CD14-positive monocyte (primary cell): ENCODE data around the gene CCDC141. TPM values are rescaled to one million over a fixed set of nuclear protein-coding genes. Genes with fewer than 3 reads are reported as not detected.
A peak's percentile ranks its signal among the peaks of the same experiment; 100 is the strongest.

Source experiments
- DNase-seq, 3 donors: peaks; one replicate each; pipeline ENCODE4 v3.0.0-alpha.2; 2011 to 2022
- H2AFZ ChIP-seq: 2 replicates; pipeline ENCODE4 v1.6.0; 2012; ENCODE audit warnings: mild to moderate bottlenecking, low read depth, low read length, inconsistent platforms; ENCODE audit not compliant: insufficient read depth, poor library complexity, severe bottlenecking
- H3K27ac ChIP-seq, 2 donors: 1 replicate in 1 of 2; 2 replicates in 1 of 2; pipeline ENCODE4 v1.5.1; 2012 to 2013; ENCODE audit warnings: low read length in 2 of 2, control low read depth in 1 of 2, inconsistent platforms in 1 of 2, low read depth in 1 of 2, mild to moderate bottlenecking in 1 of 2
- H3K27me3 ChIP-seq, 2 donors: one replicate each; pipeline versions ENCODE4 v1.6.0 to v1.6.1; 2011 to 2013; ENCODE audit warnings: low read length in 2 of 2; ENCODE audit not compliant: control insufficient read depth in 2 of 2, insufficient read depth in 2 of 2
- H3K36me3 ChIP-seq, 2 donors: replicated peaks in 1 of 2; 1 replicate in 1 of 2; 2 replicates in 1 of 2; pipeline versions ENCODE4 v1.5.1 to v1.6.1; 2012 to 2013; ENCODE audit warnings: low read length in 2 of 2, control low read depth in 1 of 2, inconsistent platforms in 1 of 2, mild to moderate bottlenecking in 1 of 2; ENCODE audit not compliant: insufficient read depth in 2 of 2, control insufficient read depth in 1 of 2
- H3K4me1 ChIP-seq, 2 donors: 1 replicate in 1 of 2; 2 replicates in 1 of 2; pipeline versions ENCODE4 v1.5.1 to v1.6.1; 2012 to 2013; ENCODE audit warnings: low read length in 2 of 2, control low read depth in 1 of 2, inconsistent platforms in 1 of 2, mild to moderate bottlenecking in 1 of 2, moderate library complexity in 1 of 2; ENCODE audit not compliant: insufficient read depth in 2 of 2, control insufficient read depth in 1 of 2
- H3K4me2 ChIP-seq: replicated peaks from 2 replicates; pipeline ENCODE3; 2012; ENCODE audit warnings: low read length, moderate library complexity, mild to moderate bottlenecking; ENCODE audit not compliant: poor library complexity, severe bottlenecking; ENCODE audit errors: extremely low read depth
- H3K4me3 ChIP-seq, 3 experiments: fragments of 200-600 bp in 1 of 3; sonication (generic) in 1 of 3; replicated peaks in 1 of 3; 1 replicate in 2 of 3; 2 replicates in 1 of 3; pipeline ENCODE4 v1.5.1; 2011 to 2013; ENCODE audit warnings: low read length in 3 of 3, mild to moderate bottlenecking in 3 of 3, control low read depth in 2 of 3, low read depth in 2 of 3, inconsistent platforms in 1 of 3, moderate library complexity in 1 of 3
- H3K79me2 ChIP-seq: 2 replicates; pipeline ENCODE4 v1.6.0; 2012; ENCODE audit warnings: mild to moderate bottlenecking, control low read depth, inconsistent platforms, low read length, moderate library complexity; ENCODE audit not compliant: insufficient read depth
- H3K9ac ChIP-seq: 2 replicates; pipeline ENCODE4 v1.6.0; 2017; ENCODE audit warnings: low read length, mild to moderate bottlenecking; ENCODE audit not compliant: insufficient read depth, poor library complexity, severe bottlenecking
- H3K9me3 ChIP-seq, 2 donors: replicated peaks in 1 of 2; 1 replicate in 1 of 2; 2 replicates in 1 of 2; pipeline versions ENCODE4 v1.5.1 to v1.6.1; 2012 to 2013; ENCODE audit warnings: low read length in 2 of 2, control low read depth in 1 of 2; ENCODE audit not compliant: control insufficient read depth in 1 of 2, insufficient read depth in 1 of 2
- H4K20me1 ChIP-seq: 2 replicates; pipeline ENCODE4 v1.6.0; 2012; ENCODE audit warnings: mild to moderate bottlenecking, low read length, control low read depth, moderate library complexity; ENCODE audit not compliant: insufficient read depth
- H3K27ac Mint-ChIP-seq, 7 donors: one replicate each; pipeline ENCODE4 v1.8.0; 2020; ENCODE audit warnings: mild to moderate bottlenecking in 7 of 7, mixed read lengths in 7 of 7, moderate library complexity in 6 of 7, inconsistent platforms in 2 of 7
- H3K27me3 Mint-ChIP-seq, 3 donors: one replicate each; pipeline ENCODE4 v1.8.0; 2021 to 2022; ENCODE audit warnings: low read depth in 3 of 3, mild to moderate bottlenecking in 3 of 3, mixed read lengths in 3 of 3, moderate library complexity in 3 of 3, inconsistent platforms in 1 of 3
- H3K36me3 Mint-ChIP-seq, 2 donors: one replicate each; pipeline ENCODE4 v1.8.0; 2020; ENCODE audit warnings: mixed read lengths in 2 of 2, inconsistent platforms in 1 of 2, mild to moderate bottlenecking in 1 of 2
- H3K4me1 Mint-ChIP-seq: one replicate; pipeline ENCODE4 v1.8.0; 2020; ENCODE audit warnings: mild to moderate bottlenecking, mixed read lengths
- H3K4me3 Mint-ChIP-seq, 2 donors: one replicate each; pipeline ENCODE4 v1.8.0; 2020; ENCODE audit warnings: mild to moderate bottlenecking in 2 of 2, mixed read lengths in 2 of 2, moderate library complexity in 1 of 2
- H3K9me3 Mint-ChIP-seq, 7 donors: one replicate each; pipeline ENCODE4 v1.8.0; 2020 to 2022; ENCODE audit warnings: mixed read lengths in 7 of 7, mild to moderate bottlenecking in 6 of 7, moderate library complexity in 6 of 7, inconsistent platforms in 2 of 7
- WGBS: methylation state at CpG from one replicate; pipeline ENCODE4 v1.1.5; 2013; ENCODE audit warnings: missing lambda C conversion rate; ENCODE audit not compliant: insufficient coverage; 5-methylcytosine and 5-hydroxymethylcytosine counted together
- intact Hi-C, 2 donors: fragments of 100-400 bp; cut with micrococcal nuclease; formaldehyde crosslinking; loops; one replicate each; pipeline versions ENCODE4 v1.15.0 to v1.15.1; 2023
- polyA plus RNA-seq, 3 donors: library from polyadenylated mRNA; depleted of rRNA in 1 of 3; unstranded in 2 of 3; stranded (reverse) in 1 of 3; fragments of 300-500 nt in 2 of 3; fragments of >200 nt in 1 of 3; fragmentation: Illumina TruSeq in 2 of 3; gene quantifications; 1 replicate in 2 of 3; 2 replicates in 1 of 3; pipeline ENCODE4 v1.2.3, GENCODE V29; 2012 to 2021
- TF ChIP-seq, protein P1 (sequence below): fragments of 200-600 bp; IDR thresholded peaks from one replicate; pipeline ENCODE4 v1.8.0; 2022; ENCODE audit warnings: antibody characterized with exemption, mild to moderate bottlenecking

Gene CCDC141
- polyA plus RNA-seq, 3 donors, result not detected

DNA sequence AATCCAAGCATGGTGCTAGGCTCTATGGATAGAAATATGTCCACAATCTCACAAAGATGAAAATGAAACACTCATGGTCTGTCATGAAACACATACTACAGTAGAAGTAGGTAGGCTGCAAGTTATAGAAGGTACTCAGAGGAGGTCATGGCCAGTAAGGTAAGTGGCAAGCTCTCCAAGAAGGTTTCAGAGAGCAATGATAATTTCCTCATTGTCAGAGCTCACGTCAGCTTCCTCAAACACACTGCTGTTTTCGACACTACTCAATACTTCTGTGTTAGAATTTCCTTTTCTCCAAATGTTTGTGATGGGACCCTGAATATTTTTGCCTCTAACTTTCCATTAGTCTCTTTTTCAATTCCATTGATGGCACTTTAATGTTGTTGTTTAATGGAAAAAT is 25.5 kb downstream of the CCDC141 start:
- Mint-ChIP-seq H3K27ac (peak overlapping the region in 1 of 7 donors; percentile 16), H3K4me3 (no peak overlapping the region), H3K9me3 (peaks cover 7 to 16% (median 11%) of the 10 kb centered on the region in 7 donors), H3K36me3 (no peaks in the 10 kb centered on the region), H3K27me3 (no peaks in the 10 kb centered on the region), H3K4me1 (peaks cover 14% of the 10 kb centered on the region)
- Histone ChIP-seq H2AFZ (no peak overlapping the region), H3K27me3 (no peaks in the 10 kb centered on the region), H4K20me1 (no peaks in the 10 kb centered on the region), H3K9me3 (peaks cover 4 to 16% of the 10 kb centered on the region in 2 donors), H3K27ac (no peak overlapping the region), H3K9ac (no peak overlapping the region), H3K4me3 (no peak overlapping the region), H3K4me2 (no peak overlapping the region), H3K36me3 (no peaks in the 10 kb centered on the region), H3K4me1 (no peaks in the 10 kb centered on the region), H3K79me2 (no peaks in the 10 kb centered on the region)
- no peak for DNase-seq
- intact Hi-C loops, result no loop called here
- TF ChIP-seq, protein P1, sequence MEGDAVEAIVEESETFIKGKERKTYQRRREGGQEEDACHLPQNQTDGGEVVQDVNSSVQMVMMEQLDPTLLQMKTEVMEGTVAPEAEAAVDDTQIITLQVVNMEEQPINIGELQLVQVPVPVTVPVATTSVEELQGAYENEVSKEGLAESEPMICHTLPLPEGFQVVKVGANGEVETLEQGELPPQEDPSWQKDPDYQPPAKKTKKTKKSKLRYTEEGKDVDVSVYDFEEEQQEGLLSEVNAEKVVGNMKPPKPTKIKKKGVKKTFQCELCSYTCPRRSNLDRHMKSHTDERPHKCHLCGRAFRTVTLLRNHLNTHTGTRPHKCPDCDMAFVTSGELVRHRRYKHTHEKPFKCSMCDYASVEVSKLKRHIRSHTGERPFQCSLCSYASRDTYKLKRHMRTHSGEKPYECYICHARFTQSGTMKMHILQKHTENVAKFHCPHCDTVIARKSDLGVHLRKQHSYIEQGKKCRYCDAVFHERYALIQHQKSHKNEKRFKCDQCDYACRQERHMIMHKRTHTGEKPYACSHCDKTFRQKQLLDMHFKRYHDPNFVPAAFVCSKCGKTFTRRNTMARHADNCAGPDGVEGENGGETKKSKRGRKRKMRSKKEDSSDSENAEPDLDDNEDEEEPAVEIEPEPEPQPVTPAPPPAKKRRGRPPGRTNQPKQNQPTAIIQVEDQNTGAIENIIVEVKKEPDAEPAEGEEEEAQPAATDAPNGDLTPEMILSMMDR, result no peak
- WGBS, result no CpG with 5 or more reads among the region's 2 CpGs

DNA sequence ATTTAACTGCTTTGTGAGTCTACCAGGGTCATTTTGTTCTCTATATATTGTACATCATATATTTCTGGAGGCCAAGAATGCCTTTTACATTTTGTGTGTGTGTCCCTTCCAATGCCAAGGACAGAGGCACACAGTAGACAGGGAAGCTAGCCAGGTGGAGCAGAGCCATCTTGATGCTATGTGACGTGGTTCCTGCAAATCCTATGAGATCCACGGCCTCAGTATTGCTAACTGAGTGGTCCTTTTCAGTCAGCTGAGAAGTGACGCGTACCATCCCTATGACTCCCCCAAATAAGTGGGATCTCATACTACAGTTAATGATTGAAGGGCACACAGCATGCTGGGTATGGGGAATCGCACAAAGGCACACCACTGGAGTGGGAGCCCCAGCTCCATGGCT is 27.3 kb downstream of the CCDC141 start:
- H3K79me2 ChIP-seq, result no peaks in the 10 kb centered on the region
- Mint-ChIP-seq H3K27me3 (no peaks in the 10 kb centered on the region), H3K4me3 (no peak overlapping the region), H3K9me3 (peaks cover 6 to 12% (median 9%) of the 10 kb centered on the region in 7 donors), H3K4me1 (peaks cover 19% of the 10 kb centered on the region), H3K27ac (no peak overlapping the region), H3K36me3 (no peaks in the 10 kb centered on the region)
- H3K9me3 ChIP-seq, result peaks cover under 1 to 13% of the 10 kb centered on the region in 2 donors
- H3K36me3 ChIP-seq, result no peaks in the 10 kb centered on the region
- H3K4me1 ChIP-seq, result no peaks in the 10 kb centered on the region
- H3K4me2 ChIP-seq, result no peak overlapping the region
- DNase-seq, result no peak
- WGBS, result no CpG with 5 or more reads among the region's 5 CpGs
- no peak overlapping the region for H3K27ac ChIP-seq
- TF ChIP-seq, protein P1, result no peak
- no peak overlapping the region for H3K9ac ChIP-seq
- no peaks in the 10 kb centered on the region for H3K27me3 ChIP-seq
- H2AFZ ChIP-seq, result no peak overlapping the region
- H3K4me3 ChIP-seq, result no peak overlapping the region
- H4K20me1 ChIP-seq, result no peaks in the 10 kb centered on the region
- intact Hi-C loops, result no loop called here
